Ovary (tissue), 9 donors: Measurements from ENCODE around the gene UBE2I. TPM values are rescaled to one million over a fixed set of nuclear protein-coding genes. Genes with fewer than 3 reads are reported as not detected.

Source experiments
- DNase-seq, 5 donors: peaks; one replicate each; pipeline ENCODE4 v3.0.0-alpha.2; 2019 to 2020
- H3K27ac ChIP-seq, 2 donors: fragments of 200-600 bp; one replicate each; pipeline versions ENCODE4 v1.5.1 to v1.8.0; 2019 to 2022
- H3K27me3 ChIP-seq: fragments of 200-600 bp; one replicate; pipeline ENCODE4 v1.8.0; 2022
- H3K36me3 ChIP-seq: fragments of 200-600 bp; sonication (generic); one replicate; pipeline ENCODE4 v1.5.1; 2019
- H3K4me1 ChIP-seq: one replicate; pipeline ENCODE4 v1.8.1; 2013; ENCODE audit warnings: mild to moderate bottlenecking, moderate library complexity; ENCODE audit not compliant: insufficient read depth
- H3K4me3 ChIP-seq: fragments of 200-600 bp; sonication (generic); one replicate; pipeline ENCODE4 v1.5.1; 2017
- H3K9me3 ChIP-seq, 2 donors: fragments of 200-600 bp in 1 of 2; sonication (generic) in 1 of 2; one replicate each; pipeline versions ENCODE4 v1.5.1 to v1.8.1; 2013 to 2019; ENCODE audit warnings: mild to moderate bottlenecking in 1 of 2, moderate library complexity in 1 of 2
- EP300 ChIP-seq: sonication (generic); formaldehyde crosslinking; IDR thresholded peaks from one replicate; pipeline ENCODE4 v1.6.1; 2017; ENCODE audit warnings: antibody characterized with exemption
- POLR2A ChIP-seq: fragments of 450-650 bp; IDR thresholded peaks from one replicate; pipeline ENCODE4 v1.6.1; 2017; ENCODE audit warnings: antibody characterized with exemption, mild to moderate bottlenecking, moderate library complexity
- WGBS, 3 donors: extraction: QIAGEN DNeasy Blood & Tissue Kit in 1 of 3; methylation state at CpG; one replicate each; pipeline versions ENCODE4 v1.1.5 to v1.1.7; 2013 to 2017; 5-methylcytosine and 5-hydroxymethylcytosine counted together
- intact Hi-C, 4 donors: fragments of 100-400 bp; cut with DNase I; formaldehyde crosslinking; loops; one replicate each; pipeline versions ENCODE4 v1.11.0 to v1.15.1; 2022 to 2023
- polyA plus RNA-seq, 2 donors: library from polyadenylated mRNA; stranded (reverse); fragments of 200-250 nt in 1 of 2; fragments of 350-450 nt in 1 of 2; fragmentation: Illumina TruSeq in 1 of 2; extraction: RNeasy Lipid Tissue Mini Kit (QIAGEN cat#74804) in 1 of 2; gene quantifications; one replicate each; pipeline ENCODE4 v1.2.3, GENCODE V29; 2013 to 2014
- total RNA-seq, 7 donors: library from RNA; depleted of rRNA in 2 of 7; stranded (reverse); fragments of >200 nt in 2 of 7; fragmentation: NEBNext Ultra II Directional in 3 of 7; extraction: Animal tissue kit (Norgen Biotek cat#: 25700) in 3 of 7; gene quantifications; one replicate each; pipeline versions ENCODE4 v1.1.0 to v1.2.4, GENCODE V29; 2016 to 2023
- TF ChIP-seq, protein P1 (sequence below), 3 donors: fragments of 450-650 bp in 2 of 3; fragments of 200-600 bp in 1 of 3; IDR thresholded peaks; one replicate each; pipeline versions ENCODE4 v1.5.1 to v1.8.0; 2016 to 2022; ENCODE audit warnings: antibody characterized with exemption in 3 of 3, mild to moderate bottlenecking in 1 of 3
- donor health status: DM: no; HTN: no; CAD: no; lungs with moderate emphysema.
- donor health status: DM: no; HTN: no; CAD: no.
- donor health status: Bipolar disorder and iron deficiency.
- donor health status: DM: yes; HTN: yes; CAD: no.
- donor health status: DM: no; HTN: no; CAD: no.
- donor health status: DM: yes; HTN: yes; CAD: no.

UBE2I gene
- total and polyA plus RNA-seq, 9 donors, result 63.9 to 258 (median 145) TPM

DNA sequence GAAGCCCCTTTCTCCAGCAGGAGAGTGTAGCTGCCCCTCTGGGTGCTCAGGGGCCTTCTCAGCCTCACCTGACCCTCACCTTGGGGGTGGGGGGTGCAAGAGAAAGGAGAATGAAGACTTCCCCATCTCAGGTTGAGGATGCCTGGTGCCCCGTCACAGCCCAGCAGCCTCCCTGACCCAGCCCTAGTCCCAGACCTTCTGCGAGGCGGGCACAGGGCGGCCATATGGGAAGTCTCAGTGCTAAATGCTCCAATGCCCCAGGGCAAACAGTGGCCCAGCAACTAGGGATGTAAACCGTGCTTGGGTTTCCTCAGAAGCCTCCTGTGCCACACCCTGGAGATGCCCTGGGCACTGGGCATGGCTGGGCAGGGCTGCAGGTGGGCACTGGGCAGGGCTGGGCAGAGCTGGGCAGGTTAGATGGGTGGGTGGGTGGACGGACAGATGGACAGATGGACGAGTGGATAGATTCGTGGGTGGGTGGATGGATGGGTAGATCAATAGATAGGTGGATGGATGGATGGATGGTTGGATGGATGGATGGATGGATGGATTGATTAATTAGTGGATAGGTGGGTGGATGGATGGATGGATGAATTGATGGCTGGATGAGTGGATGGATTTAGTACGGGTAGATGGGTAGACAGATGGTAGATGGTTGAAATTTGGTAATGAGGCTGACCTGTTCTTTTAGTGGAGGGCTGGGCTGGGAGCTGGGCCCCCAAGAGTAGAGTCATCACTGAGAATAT, 36.8 kb upstream of the UBE2I start:
- no peak for DNase-seq
- H3K4me3 ChIP-seq, result no peak overlapping the region
- WGBS, 3 donors, result 67 to 80% (median 69%) methylated on average over 9 of the region's 9 CpGs
- no peaks in the 10 kb centered on the region for H3K4me1 ChIP-seq
- H3K27ac ChIP-seq, result no peak overlapping the region
- intact Hi-C loops, result no loop called here
- H3K36me3 ChIP-seq, result no peaks in the 10 kb centered on the region
- TF ChIP-seq POLR2A (no peak), EP300 (no peak)
- TF ChIP-seq, protein P1, sequence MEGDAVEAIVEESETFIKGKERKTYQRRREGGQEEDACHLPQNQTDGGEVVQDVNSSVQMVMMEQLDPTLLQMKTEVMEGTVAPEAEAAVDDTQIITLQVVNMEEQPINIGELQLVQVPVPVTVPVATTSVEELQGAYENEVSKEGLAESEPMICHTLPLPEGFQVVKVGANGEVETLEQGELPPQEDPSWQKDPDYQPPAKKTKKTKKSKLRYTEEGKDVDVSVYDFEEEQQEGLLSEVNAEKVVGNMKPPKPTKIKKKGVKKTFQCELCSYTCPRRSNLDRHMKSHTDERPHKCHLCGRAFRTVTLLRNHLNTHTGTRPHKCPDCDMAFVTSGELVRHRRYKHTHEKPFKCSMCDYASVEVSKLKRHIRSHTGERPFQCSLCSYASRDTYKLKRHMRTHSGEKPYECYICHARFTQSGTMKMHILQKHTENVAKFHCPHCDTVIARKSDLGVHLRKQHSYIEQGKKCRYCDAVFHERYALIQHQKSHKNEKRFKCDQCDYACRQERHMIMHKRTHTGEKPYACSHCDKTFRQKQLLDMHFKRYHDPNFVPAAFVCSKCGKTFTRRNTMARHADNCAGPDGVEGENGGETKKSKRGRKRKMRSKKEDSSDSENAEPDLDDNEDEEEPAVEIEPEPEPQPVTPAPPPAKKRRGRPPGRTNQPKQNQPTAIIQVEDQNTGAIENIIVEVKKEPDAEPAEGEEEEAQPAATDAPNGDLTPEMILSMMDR (IDR thresholded peaks at IDR 0.05), result no peak
- no peaks in the 10 kb centered on the region for H3K27me3 ChIP-seq
- H3K9me3 ChIP-seq, result no peaks in the 10 kb centered on the region

DNA sequence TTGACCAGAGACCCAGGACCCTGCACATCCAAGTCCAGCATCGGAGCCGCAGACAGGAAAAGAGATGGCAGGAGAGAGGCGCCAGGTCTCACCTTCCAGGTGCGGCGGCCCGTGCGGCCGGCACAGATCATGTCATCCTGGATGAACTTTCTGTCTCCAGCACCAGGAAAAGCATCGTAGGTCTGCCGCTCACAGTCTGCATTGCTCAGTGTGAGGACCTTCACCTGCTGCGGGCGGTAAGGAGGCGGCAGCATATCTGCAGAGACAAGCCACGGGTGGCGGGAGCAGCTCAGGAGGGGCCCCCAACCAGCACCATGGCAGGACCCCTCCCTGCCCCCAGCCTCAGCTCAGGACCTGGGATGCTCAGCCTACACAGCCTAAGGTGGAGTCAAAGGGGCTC, 35.6 kb upstream of the UBE2I start:
- intact Hi-C loops, result no loop called here

DNA sequence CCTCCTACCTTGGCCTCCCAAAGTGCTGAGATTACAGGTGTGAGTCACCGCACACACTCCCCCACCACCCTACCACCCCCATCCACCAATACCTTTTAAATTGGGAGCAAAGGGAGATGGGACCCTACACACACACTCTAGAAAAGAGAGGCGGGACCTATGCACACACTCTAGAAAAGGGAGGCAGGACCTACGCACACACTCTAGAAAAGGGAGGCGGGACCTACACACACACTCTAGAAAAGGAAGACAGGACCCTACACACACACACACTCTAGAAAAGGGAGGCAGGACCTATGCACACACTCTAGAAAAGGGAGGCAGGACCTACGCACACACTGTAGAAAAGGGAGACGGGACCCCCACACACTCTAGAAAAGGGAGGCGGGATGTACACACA, 34.7 kb upstream of the UBE2I start:
- no peaks in the 10 kb centered on the region for H3K4me1 ChIP-seq
- no peaks in the 10 kb centered on the region for H3K27me3 ChIP-seq
- no peaks in the 10 kb centered on the region for H3K36me3 ChIP-seq
- 81 to 93% (median 89%) methylated on average over 7 of the region's 7 CpGs for WGBS, 3 donors
- H3K4me3 ChIP-seq, result no peak overlapping the region
- no peak for DNase-seq
- no peak overlapping the region for H3K27ac ChIP-seq
- TF ChIP-seq POLR2A (no peak), EP300 (no peak)
- TF ChIP-seq, protein P1 (IDR thresholded peaks at IDR 0.05), result no peak
- intact Hi-C loops, result no loop called here
- no peaks in the 10 kb centered on the region for H3K9me3 ChIP-seq

More for the DNA sequence above, 35.6 kb upstream of the UBE2I start:
- H3K27me3 ChIP-seq, result no peaks in the 10 kb centered on the region
- H3K4me1 ChIP-seq, result no peaks in the 10 kb centered on the region
- WGBS, 3 donors, result 77 to 80% (median 80%) methylated on average over 10 to 15 of the region's 15 CpGs
- no peak overlapping the region for H3K4me3 ChIP-seq
- no peak overlapping the region for H3K27ac ChIP-seq
- no peaks in the 10 kb centered on the region for H3K9me3 ChIP-seq
- TF ChIP-seq, protein P1 (IDR thresholded peaks at IDR 0.05), result no peak
- no peak for TF ChIP-seq POLR2A
- no peak for TF ChIP-seq EP300
- no peaks in the 10 kb centered on the region for H3K36me3 ChIP-seq
- DNase-seq, result no peak

DNA sequence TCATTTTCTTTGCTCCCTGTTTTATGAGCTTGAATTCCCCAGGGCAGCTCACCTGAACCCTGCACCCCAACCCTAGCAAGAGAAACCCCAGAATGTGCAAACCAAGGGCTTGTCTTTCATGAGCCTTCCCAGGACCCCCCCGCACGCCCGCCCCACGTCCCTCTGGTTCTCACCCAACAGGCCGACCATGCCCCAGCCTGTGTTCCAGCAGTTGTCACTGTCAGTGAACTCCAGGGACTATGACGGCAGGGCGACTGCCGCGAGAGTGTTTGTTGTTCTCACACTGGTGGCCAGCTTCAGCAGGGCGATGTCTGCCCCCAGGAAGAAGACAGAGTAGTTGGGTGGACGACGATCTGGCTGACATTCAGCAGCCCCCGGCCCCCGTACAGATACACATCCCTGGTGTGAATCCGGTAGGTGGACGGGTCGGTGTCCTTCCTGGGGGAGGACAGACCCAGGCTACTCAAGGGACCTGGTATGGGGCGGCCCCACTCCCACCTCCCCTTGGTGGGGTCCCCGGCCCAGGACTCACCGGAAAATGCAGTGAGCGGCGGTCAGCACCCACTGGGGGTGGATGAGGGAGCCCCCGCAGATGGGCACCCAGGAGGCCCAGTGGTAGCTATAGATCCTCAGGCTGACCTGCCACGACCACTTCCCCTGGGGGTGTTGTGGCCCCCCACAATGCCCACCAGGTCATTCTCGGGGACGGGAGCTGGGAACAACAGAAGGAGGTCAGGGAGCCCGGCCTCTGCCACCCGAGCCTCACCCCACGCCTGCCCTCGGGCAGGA, 33.5 kb upstream of the UBE2I start:
- Histone ChIP-seq H3K9me3 (no peaks in the 10 kb centered on the region), H3K27me3 (no peaks in the 10 kb centered on the region), H3K4me1 (no peaks in the 10 kb centered on the region), H3K27ac (no peak overlapping the region), H3K36me3 (no peaks in the 10 kb centered on the region), H3K4me3 (no peak overlapping the region)
- TF ChIP-seq EP300 (no peak), POLR2A (no peak)
- TF ChIP-seq, protein P1 (IDR thresholded peaks at IDR 0.05), result no peak
- intact Hi-C loops, result no loop called here
- WGBS, 3 donors, result 66 to 68% (median 68%) methylated on average over 28 to 30 of the region's 30 CpGs
- DNase-seq, result no peak
